MCF 10A (cell line): ENCODE data around the gene KCTD16. TPM values are rescaled to one million over a fixed set of nuclear protein-coding genes. Genes with fewer than 3 reads are reported as not detected.

ENCODE experiments used
- BruUV-seq: library from RNA; stranded (reverse); fragments of 400-500 nt; replicated peaks from 2 replicates; lab custom pipeline; 2021; lab: Mats Ljungman, UMichigan
- CTCF ChIA-PET: fragments of 300-600 bp; sonication (Branson Sonifier 250); formaldehyde crosslinking; extraction: SDS; loops from one replicate; lab custom pipeline; 2021; ENCODE audit warnings: antibody characterized with exemption, inconsistent platforms; lab: Yijun Ruan, JAX
- POLR2A ChIA-PET: fragments of 300-600, 350-650 bp; sonication (Branson Sonifier 250); formaldehyde crosslinking; extraction: SDS; loops from one replicate; lab custom pipeline; 2020; ENCODE audit warnings: antibody characterized with exemption, inconsistent platforms; lab: Yijun Ruan, JAX
- DNase-seq: peaks from one replicate; pipeline ENCODE4 v3.0.0-alpha.2; 2018; ENCODE audit not compliant: unreplicated experiment
- H3K27ac Mint-ChIP-seq: one replicate; pipeline ENCODE4 v1.8.0; 2022; ENCODE audit warnings: mild to moderate bottlenecking, low read depth, mixed read lengths; ENCODE audit not compliant: unreplicated experiment
- H3K27me3 Mint-ChIP-seq: one replicate; pipeline ENCODE4 v1.8.0; 2022; ENCODE audit warnings: mixed read lengths; ENCODE audit not compliant: insufficient read depth, unreplicated experiment
- H3K36me3 Mint-ChIP-seq: one replicate; pipeline ENCODE4 v1.8.0; 2022; ENCODE audit warnings: mild to moderate bottlenecking, moderate library complexity, mixed read lengths; ENCODE audit not compliant: insufficient read depth, unreplicated experiment
- H3K4me1 Mint-ChIP-seq: one replicate; pipeline ENCODE4 v1.8.0; 2022; ENCODE audit warnings: mixed read lengths; ENCODE audit not compliant: insufficient read depth, unreplicated experiment
- H3K4me3 Mint-ChIP-seq: one replicate; pipeline ENCODE4 v1.8.0; 2022; ENCODE audit warnings: mild to moderate bottlenecking, moderate library complexity, mixed read lengths; ENCODE audit not compliant: unreplicated experiment
- H3K9me3 Mint-ChIP-seq: one replicate; pipeline ENCODE4 v1.8.0; 2022; ENCODE audit warnings: mixed read lengths; ENCODE audit not compliant: unreplicated experiment
- CTCF ChIP-seq: fragments of 200-600 bp; IDR thresholded peaks from one replicate; pipeline ENCODE4 v1.8.0; 2022; ENCODE audit warnings: antibody characterized with exemption, mild to moderate bottlenecking; ENCODE audit not compliant: unreplicated experiment
- intact Hi-C: fragments of 100-400 bp; cut with micrococcal nuclease; formaldehyde crosslinking; loops from 2 replicates; pipeline ENCODE4 v1.14.1; 2022
- total RNA-seq: library from RNA; stranded (reverse); gene quantifications from 2 replicates; pipeline ENCODE4 v1.2.3, GENCODE V29; 2022

KCTD16 gene
- total RNA-seq, 1 experiment from 2014 or later, result 0.16 TPM

GRCh38 chr5:144273232-144274027, 102.8 kb downstream of the KCTD16 start:
- H3K27ac Mint-ChIP-seq, result no peak overlapping the region
- H3K36me3 Mint-ChIP-seq, result no peaks in the 10 kb centered on the region
- no peak overlapping the region for H3K4me3 Mint-ChIP-seq
- CTCF ChIA-PET, result no interaction called here
- no TSS peak for BruUV-seq
- POLR2A ChIA-PET, result no interaction called here
- intact Hi-C loops, result no loop called here
- H3K27me3 Mint-ChIP-seq, result no peaks in the 10 kb centered on the region
- TF ChIP-seq CTCF, result no peak
- peaks cover 7% of the 10 kb centered on the region for H3K9me3 Mint-ChIP-seq
- H3K4me1 Mint-ChIP-seq, result no peaks in the 10 kb centered on the region
- DNase-seq, result peak; percentile 14

GRCh38 chr5:144275329-144275728, 104.7 kb downstream of the KCTD16 start:
- no peak overlapping the region for H3K27ac Mint-ChIP-seq
- intact Hi-C loops, result no loop called here
- H3K4me1 Mint-ChIP-seq, result no peaks in the 10 kb centered on the region
- no peak overlapping the region for H3K4me3 Mint-ChIP-seq
- POLR2A ChIA-PET, result no interaction called here
- no peaks in the 10 kb centered on the region for H3K36me3 Mint-ChIP-seq
- TF ChIP-seq CTCF, result no peak
- no peak for DNase-seq
- no TSS peak for BruUV-seq
- H3K9me3 Mint-ChIP-seq, result peaks cover 14% of the 10 kb centered on the region
- CTCF ChIA-PET, result no interaction called here
- H3K27me3 Mint-ChIP-seq, result no peaks in the 10 kb centered on the region

GRCh38 chr5:144276034-144276822, 105.6 kb downstream of the KCTD16 start:
- intact Hi-C loops, result no loop called here
- no peak for DNase-seq
- Mint-ChIP-seq H3K9me3 (peaks cover 14% of the 10 kb centered on the region), H3K4me3 (no peak overlapping the region), H3K27me3 (no peaks in the 10 kb centered on the region), H3K36me3 (no peaks in the 10 kb centered on the region), H3K27ac (no peak overlapping the region), H3K4me1 (no peaks in the 10 kb centered on the region)
- no peak for TF ChIP-seq CTCF
- no TSS peak for BruUV-seq
- CTCF ChIA-PET, result no interaction called here
- POLR2A ChIA-PET, result no interaction called here

GRCh38 chr5:144281784-144282183, 111.1 kb downstream of the KCTD16 start:
- Mint-ChIP-seq H3K4me3 (no peak overlapping the region), H3K9me3 (peaks cover 7% of the 10 kb centered on the region), H3K27ac (no peak overlapping the region), H3K27me3 (no peaks in the 10 kb centered on the region), H3K4me1 (no peaks in the 10 kb centered on the region), H3K36me3 (no peaks in the 10 kb centered on the region)
- TF ChIP-seq CTCF, result no peak
- no peak for DNase-seq
- no TSS peak for BruUV-seq
- POLR2A ChIA-PET, result interaction anchor here (0.7 kb wide), 1 partner anchor 557 kb away, joined by 3 read pairs; no protein-coding TSS in a partner anchor
- intact Hi-C loops, result no loop called here
- CTCF ChIA-PET, result interaction anchor here (0.6 to 0.7 kb wide), 2 partner anchors 1127 to 1385 kb away, joined by 3 to 4 read pairs; no protein-coding TSS in a partner anchor
